GM19351 (cell line): Measurements from ENCODE around the gene SSTR4.

ENCODE experiments used
- ATAC-seq: cut with Tn5 transposase; IDR thresholded peaks from one replicate; pipeline ENCODE4 v1.9.1; 2021; ENCODE audit warnings: mild to moderate bottlenecking, moderate library complexity; ENCODE audit not compliant: unreplicated experiment

The SSTR4 gene

GRCh38 chr20:23063168-23063567, 28.1 kb downstream of the SSTR4 start:
- ATAC-seq: no peak

- no peak for ATAC-seq
These were observed 28.5 kb downstream of the SSTR4 start for GRCh38 chr20:23063581-23063980.

DNA sequence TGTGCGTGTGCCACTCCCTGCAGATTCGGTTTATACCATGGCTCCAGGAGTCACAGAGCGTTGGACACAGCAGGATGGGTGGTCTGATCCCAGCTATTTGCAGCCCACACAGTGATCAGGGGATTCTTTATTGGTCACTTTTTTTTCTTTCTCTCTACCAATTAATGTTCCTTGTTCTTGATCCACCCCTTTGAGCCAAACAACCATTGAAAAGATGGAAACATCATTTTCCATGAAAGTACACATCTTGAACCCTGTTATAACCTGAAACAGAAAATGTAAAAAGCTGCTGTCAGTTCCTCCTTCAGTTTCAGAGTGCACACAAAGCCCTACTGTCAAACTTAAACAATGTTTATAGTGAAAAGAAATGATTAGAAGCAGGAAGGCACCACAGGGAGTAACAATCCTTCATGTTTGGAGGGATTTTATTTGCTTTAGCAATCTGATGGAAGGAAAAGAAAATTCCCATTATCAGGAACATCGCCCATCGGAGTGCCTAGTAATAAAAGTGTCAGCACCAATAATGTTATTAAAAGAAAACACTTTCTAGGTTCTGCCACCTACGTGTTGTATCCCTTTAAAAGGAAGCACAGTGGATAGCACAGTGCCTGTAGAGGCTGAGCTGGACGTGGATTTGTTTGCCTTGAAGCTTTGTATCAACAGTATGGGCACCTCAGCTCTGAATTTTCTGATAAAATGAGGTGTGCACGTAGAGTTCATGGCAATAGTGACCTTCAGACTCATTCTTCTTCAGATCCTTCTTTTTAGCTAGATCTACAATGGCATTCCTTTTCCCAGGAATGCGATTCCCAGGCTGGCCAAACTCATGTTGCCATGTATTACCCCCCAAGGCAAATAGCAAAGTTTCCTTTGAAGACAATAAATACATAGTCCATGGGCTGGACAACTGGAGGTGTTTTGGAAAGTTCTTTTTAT, 30.4 kb downstream of the SSTR4 start:
- no peak for ATAC-seq

DNA sequence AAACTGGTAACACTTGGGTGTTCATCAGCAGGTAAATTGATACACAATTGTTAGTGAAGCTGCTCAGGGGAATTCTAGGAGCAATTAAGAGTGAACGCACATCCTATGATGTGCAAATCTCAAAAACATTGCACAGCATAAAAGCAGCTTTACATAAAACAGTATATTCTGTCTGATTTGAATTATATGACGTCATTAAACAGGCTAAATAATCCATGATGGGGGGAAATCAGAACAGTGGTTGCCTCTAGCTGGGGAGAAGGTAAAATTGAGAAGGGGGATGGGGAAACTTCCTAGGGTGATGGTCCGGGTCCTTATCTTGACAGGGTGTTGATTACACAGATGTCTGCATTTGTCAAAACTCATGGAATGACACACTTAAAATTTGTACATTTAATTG, 31.7 kb downstream of the SSTR4 start:
- ATAC-seq: no peak

DNA sequence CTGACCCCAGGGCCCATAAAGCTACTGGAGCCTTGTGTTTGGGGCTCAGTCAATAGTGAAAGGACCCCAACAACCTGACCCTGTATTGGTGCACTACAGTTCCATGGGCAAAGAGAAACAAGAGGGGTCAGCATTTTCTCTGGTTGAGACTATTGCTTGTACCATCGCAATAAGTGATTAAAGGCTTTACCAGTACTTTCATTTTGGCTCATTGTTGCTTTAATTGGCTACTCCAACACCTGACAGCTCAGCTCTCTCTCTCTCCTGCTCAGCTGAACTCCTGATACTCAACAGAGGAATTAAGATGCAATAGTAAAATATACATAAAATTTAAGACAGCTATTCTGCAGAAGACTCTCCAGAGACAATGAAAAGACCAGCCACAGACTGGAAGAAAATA, 33.2 kb downstream of the SSTR4 start:
- no peak for ATAC-seq

DNA sequence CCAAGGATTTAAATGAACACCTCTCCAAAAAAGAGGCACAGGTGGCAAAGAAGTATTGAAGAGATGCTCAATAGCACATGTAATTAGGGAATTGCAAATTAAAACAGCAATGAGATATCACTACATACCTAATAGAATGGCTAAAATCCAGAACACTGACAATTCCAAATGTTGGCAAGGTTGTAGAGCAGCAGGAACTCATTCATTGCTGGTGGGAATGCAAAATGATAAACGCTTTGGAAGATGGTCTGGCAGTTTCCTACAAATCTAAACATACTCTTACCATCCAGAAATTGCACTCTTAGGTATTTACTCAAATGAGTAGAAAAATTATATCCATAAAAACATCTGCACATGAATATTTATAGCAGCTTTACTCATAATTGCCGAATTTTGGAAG, 34.0 kb downstream of the SSTR4 start:
- no peak for ATAC-seq

GRCh38 chr20:23071398-23071797, 36.3 kb downstream of the SSTR4 start:
- ATAC-seq: no peak

- ATAC-seq: no peak
These were observed 36.9 kb downstream of the SSTR4 start for GRCh38 chr20:23071996-23072395.

- ATAC-seq: no peak
These were observed 37.9 kb downstream of the SSTR4 start for GRCh38 chr20:23072892-23073586.

- no peak for ATAC-seq
These were observed 38.9 kb downstream of the SSTR4 start for GRCh38 chr20:23074052-23074451.

DNA sequence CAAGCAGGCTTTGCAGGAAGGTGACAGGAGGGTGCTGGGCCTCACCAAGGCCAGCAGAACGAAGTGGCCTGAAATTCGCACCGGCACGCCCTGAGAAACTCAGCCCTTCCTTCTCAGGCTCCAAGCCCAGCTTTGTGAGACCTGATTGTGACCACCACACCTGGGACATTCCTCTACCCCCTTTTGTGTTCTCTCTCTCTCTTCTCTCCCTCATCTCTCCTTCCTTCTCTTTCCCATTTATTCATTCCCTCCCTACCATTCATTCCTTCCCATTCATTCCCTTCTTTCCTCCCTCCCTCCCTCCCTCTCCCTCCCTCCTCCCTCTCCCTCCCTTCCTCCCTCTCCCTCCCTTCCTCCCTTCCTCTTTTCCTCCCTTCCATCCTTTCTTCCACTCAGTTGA, 42.2 kb downstream of the SSTR4 start:
- ATAC-seq: no peak

DNA sequence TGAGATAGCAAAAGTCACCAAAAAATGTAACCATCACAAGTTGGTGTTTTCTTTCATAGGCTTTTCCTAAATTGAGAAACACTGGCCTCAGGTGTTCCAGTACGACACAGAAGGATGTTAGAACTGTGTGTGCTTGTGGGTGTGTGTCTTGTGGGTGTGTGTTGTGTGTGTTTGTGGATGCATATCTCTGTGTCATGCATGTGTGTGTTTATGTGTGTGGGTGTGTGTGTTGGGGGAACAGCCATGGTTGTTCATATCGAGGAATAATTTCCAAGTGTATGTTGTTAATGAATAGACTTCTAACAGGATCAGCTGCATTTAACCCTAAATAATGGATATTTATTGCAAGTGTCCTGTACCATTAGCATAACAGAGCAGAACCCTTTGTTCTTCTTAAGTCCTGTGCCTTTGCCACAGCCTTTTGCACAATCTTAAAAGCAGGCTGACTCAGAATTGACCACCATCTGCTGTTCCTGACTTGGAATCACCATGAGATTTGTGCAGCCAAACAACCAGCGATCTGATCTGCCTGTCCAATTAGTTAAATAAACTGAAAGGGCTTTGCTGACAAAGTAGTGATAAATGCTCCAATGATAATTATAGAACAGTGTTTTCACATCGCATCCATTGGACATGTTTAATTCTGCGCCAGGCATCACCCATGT, 43.4 kb downstream of the SSTR4 start:
- no peak for ATAC-seq

DNA sequence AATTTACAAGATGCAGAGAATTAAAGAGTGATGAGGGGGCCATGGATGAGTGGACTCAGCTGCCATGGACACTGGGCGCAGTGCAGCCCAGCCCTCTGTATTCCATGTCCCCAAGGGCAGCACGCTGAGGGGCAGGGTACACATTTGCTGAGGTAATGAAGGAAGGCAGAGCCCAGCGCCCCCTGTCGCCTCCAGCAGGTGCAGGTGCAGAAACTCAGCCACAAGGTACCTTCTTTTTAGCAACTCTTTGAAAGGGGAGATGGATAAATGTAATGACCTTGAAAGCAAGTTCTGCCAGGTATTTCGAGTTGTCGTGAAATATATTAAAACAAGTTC, 43.9 kb downstream of the SSTR4 start:
- no peak for ATAC-seq

DNA sequence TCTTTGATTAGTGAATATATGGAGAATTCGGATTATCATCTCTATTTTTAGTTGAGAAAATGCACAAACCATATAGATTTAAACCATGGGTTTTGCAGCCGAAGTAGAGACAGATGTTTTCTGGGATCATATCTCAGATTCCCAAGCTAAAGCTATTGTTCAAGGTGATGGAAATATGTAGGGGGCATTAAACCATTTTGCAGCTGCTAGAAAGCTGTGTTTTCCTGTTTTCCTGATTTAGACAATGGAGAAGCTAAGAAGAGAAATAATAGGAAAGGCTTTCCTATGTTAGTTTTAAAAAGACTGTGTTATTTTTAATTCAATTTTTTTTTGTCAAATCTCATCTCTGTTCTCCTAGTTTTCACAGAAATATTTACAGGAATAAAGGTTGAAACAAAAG, 44.8 kb downstream of the SSTR4 start:
- ATAC-seq: no peak

- ATAC-seq: no peak
These were observed 45.4 kb downstream of the SSTR4 start for GRCh38 chr20:23080521-23080920.

DNA sequence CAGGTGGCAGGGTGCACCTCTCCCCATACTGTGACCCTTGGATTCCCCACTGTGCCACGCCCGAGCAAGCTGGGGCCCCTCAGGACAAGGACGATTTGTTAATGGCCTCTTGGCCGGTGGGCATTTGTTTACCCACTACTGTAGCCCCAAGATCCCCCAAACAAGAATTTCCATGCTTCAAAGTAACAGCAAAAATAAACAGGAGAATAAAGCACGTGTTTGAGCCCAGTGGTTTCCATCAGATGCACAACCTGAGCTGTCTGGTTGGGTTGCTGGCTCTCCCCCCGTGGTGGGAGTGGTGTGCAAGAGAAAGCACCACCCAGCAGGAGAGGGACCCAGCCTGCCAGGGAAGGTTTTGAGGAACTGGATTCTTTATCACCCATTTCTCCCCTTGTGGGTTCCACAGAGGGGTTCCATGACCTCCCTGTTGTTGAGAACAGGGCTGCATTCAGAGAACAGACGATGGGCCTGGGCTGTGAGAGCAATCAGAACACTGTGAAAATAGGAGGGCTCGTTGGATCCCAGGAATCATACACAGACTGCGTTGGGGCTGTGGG, 46.2 kb downstream of the SSTR4 start:
- no peak for ATAC-seq

GRCh38 chr20:23082846-23083552, 47.9 kb downstream of the SSTR4 start:
- no peak for ATAC-seq

GRCh38 chr20:23083553-23084220, 48.6 kb downstream of the SSTR4 start:
- ATAC-seq: no peak

- ATAC-seq: no peak
These were observed 49.3 kb downstream of the SSTR4 start for GRCh38 chr20:23084282-23084844.

DNA sequence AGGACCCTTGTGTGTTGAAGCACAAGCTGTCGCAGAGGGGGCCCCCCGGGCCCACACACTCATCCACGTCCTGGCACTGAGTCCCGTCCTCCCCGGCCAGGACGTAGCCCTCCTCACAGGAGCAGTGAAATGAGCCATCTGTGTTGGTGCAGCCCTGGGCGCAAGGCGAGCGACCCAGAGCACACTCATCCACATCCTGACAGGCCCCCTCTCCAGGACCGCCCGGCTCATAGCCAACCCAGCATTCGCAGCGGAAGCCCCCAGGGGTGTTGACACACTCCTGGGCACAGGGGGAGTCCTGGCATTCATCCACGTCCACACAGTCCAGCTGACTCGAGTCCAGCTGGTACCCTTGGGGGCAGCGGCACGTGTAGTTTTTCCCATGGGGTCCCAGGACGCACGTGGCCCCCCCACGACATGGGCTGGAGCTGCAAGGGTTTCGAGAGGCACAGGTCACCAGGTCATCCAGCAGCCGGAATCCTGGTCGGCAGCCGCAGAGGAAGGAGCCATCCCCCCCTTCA, 49.8 kb downstream of the SSTR4 start:
- no peak for ATAC-seq
